GM23338 (cell line): ENCODE data around the gene PACSIN1. TPM values are rescaled to one million over a fixed set of nuclear protein-coding genes. Genes with fewer than 3 reads are reported as not detected.

Source experiments
- ATAC-seq: fragments of 200-7000 bp; cut with Tn5 transposase; 3 replicates; pipeline ENCODE4 v1.9.1; 2020
- DNase-seq: peaks from one replicate; pipeline ENCODE4 v3.0.0-alpha.2; 2015; ENCODE audit warnings: low spot score
- H2AFZ ChIP-seq: fragments of 200-600 bp; sonication (generic); 2 replicates; pipeline ENCODE4 v1.8.0; 2016; ENCODE audit warnings: antibody characterized with exemption, mild to moderate bottlenecking, moderate library complexity
- H3F3A ChIP-seq: fragments of 200-600 bp; sonication (generic); replicated peaks from 2 replicates; pipeline ENCODE4 v1.8.0; 2017; ENCODE audit warnings: antibody characterized with exemption, mixed run types, low read depth
- H3K27ac ChIP-seq: fragments of 200-600 bp; sonication (generic); 2 replicates; pipeline ENCODE4 v1.6.1; 2016; ENCODE audit warnings: low read depth
- H3K27me3 ChIP-seq: fragments of 200-600 bp; sonication (generic); 2 replicates; pipeline ENCODE4 v1.8.0; 2016; ENCODE audit warnings: mild to moderate bottlenecking, mixed run types, moderate library complexity; ENCODE audit not compliant: insufficient read depth
- H3K36me3 ChIP-seq: fragments of 200-600 bp; sonication (generic); 2 replicates; pipeline ENCODE4 v1.8.0; 2016; ENCODE audit warnings: mild to moderate bottlenecking; ENCODE audit not compliant: insufficient read depth
- H3K4me1 ChIP-seq: fragments of 200-600 bp; sonication (generic); 2 replicates; pipeline ENCODE4 v1.8.0; 2016; ENCODE audit warnings: mild to moderate bottlenecking, moderate library complexity; ENCODE audit not compliant: insufficient read depth
- H3K4me2 ChIP-seq: fragments of 200-600 bp; sonication (generic); 2 replicates; pipeline ENCODE4 v1.7.1; 2017; ENCODE audit warnings: mixed run types
- H3K4me3 ChIP-seq: fragments of 200-600 bp; sonication (generic); 2 replicates; pipeline ENCODE4 v1.6.1; 2016; ENCODE audit warnings: mixed run types
- H3K79me2 ChIP-seq: fragments of 200-600 bp; sonication (generic); replicated peaks from 2 replicates; pipeline ENCODE4 v1.8.0; 2017; ENCODE audit warnings: mild to moderate bottlenecking; ENCODE audit not compliant: insufficient read depth
- H3K9me2 ChIP-seq: fragments of 200-600 bp; sonication (generic); 2 replicates; pipeline ENCODE4 v1.8.0; 2017; ENCODE audit not compliant: insufficient read depth
- H4K20me1 ChIP-seq: fragments of 200-600 bp; sonication (generic); replicated peaks from 2 replicates; pipeline ENCODE4 v1.8.0; 2017; ENCODE audit warnings: mild to moderate bottlenecking; ENCODE audit not compliant: insufficient read depth
- H3K27ac Mint-ChIP-seq: 2 replicates; pipeline ENCODE4 v1.8.0; 2020; ENCODE audit warnings: inconsistent platforms, mild to moderate bottlenecking, moderate library complexity, mixed read lengths
- H3K27me3 Mint-ChIP-seq: 3 replicates; pipeline ENCODE4 v1.8.0; 2022; ENCODE audit warnings: low read depth, mild to moderate bottlenecking, moderate library complexity, mixed read lengths, inconsistent platforms; ENCODE audit not compliant: insufficient read depth, poor library complexity
- H3K36me3 Mint-ChIP-seq: 3 replicates; pipeline ENCODE4 v1.8.0; 2021; ENCODE audit warnings: low read depth, mild to moderate bottlenecking, inconsistent platforms, moderate library complexity, mixed read lengths
- H3K4me1 Mint-ChIP-seq: 3 replicates; pipeline ENCODE4 v1.8.0; 2020; ENCODE audit warnings: mild to moderate bottlenecking, inconsistent platforms, mixed read lengths
- H3K4me3 Mint-ChIP-seq: 3 replicates; pipeline ENCODE4 v1.8.0; 2021; ENCODE audit warnings: moderate library complexity, mild to moderate bottlenecking, inconsistent platforms, mixed read lengths
- H3K9me3 Mint-ChIP-seq: 3 replicates; pipeline ENCODE4 v1.8.0; 2020; ENCODE audit warnings: moderate library complexity, mild to moderate bottlenecking, inconsistent platforms, mixed read lengths
- CREB1 ChIP-seq: fragments of 250-450 bp; sonication (Bioruptor Pico); IDR thresholded peaks from 2 replicates; pipeline ENCODE4 v1.5.0; 2020; ENCODE audit warnings: low read depth, mild to moderate bottlenecking, moderate library complexity
- ETS1 ChIP-seq: IDR thresholded peaks from 2 replicates; pipeline ENCODE4 v1.6.1; 2016; ENCODE audit warnings: antibody characterized with exemption
- EZH2 ChIP-seq: fragments of 200-600 bp; sonication (generic); IDR thresholded peaks from one replicate; pipeline ENCODE4 v1.8.0; 2017; ENCODE audit warnings: antibody characterized with exemption, mild to moderate bottlenecking, low read depth; ENCODE audit not compliant: unreplicated experiment
- EZH2phosphoT487 ChIP-seq: fragments of 200-600 bp; sonication (generic); IDR thresholded peaks from one replicate; pipeline ENCODE4 v1.8.1; 2018; ENCODE audit warnings: antibody characterized with exemption; ENCODE audit not compliant: unreplicated experiment
- JUNB ChIP-seq: IDR thresholded peaks from one replicate; pipeline ENCODE4 v1.6.1; 2016; ENCODE audit warnings: antibody characterized with exemption; ENCODE audit not compliant: unreplicated experiment
- NANOG ChIP-seq: IDR thresholded peaks from 2 replicates; pipeline ENCODE4 v1.6.1; 2016; ENCODE audit warnings: antibody characterized with exemption, borderline replicate concordance
- POLR2AphosphoS5 ChIP-seq: IDR thresholded peaks from 2 replicates; pipeline ENCODE4 v1.6.1; 2016; ENCODE audit warnings: antibody characterized with exemption, low read depth
- REST ChIP-seq: IDR thresholded peaks from one replicate; pipeline ENCODE4 v1.6.1; 2018; ENCODE audit warnings: antibody characterized with exemption; ENCODE audit not compliant: unreplicated experiment
- STAT1 ChIP-seq: IDR thresholded peaks from one replicate; pipeline ENCODE4 v1.6.1; 2016; ENCODE audit warnings: antibody characterized with exemption; ENCODE audit not compliant: unreplicated experiment
- ZNF114 ChIP-seq: fragments of 250-450 bp; sonication (Bioruptor Pico); IDR thresholded peaks from 2 replicates; pipeline ENCODE4 v1.5.0; 2020; ENCODE audit warnings: mild to moderate bottlenecking, moderate library complexity
- ZNF331 ChIP-seq: fragments of 250-450 bp; sonication (Bioruptor Pico); IDR thresholded peaks from 2 replicates; pipeline ENCODE4 v1.5.0; 2020; ENCODE audit warnings: low read depth, mild to moderate bottlenecking, moderate library complexity
- polyA plus RNA-seq: library from polyadenylated mRNA; unstranded; fragments of >200 nt; fragmentation: Nextera tagmentation; extraction: Ambion mirVana; gene quantifications from 2 replicates; pipeline ENCODE4 v1.2.1, GENCODE V29; 2016
- total RNA-seq: library from RNA; depleted of rRNA; stranded (reverse); fragments of >200 nt; shearing (Covaris generic); gene quantifications from 2 replicates; pipeline ENCODE4 v1.2.3, GENCODE V29; 2014
- TF ChIP-seq, protein P1 (sequence below): fragments of 250-450 bp; sonication (Bioruptor Pico); IDR thresholded peaks from 2 replicates; pipeline ENCODE4 v1.5.0; 2020; ENCODE audit warnings: mild to moderate bottlenecking, moderate library complexity
- TF ChIP-seq, protein P2 (sequence below), 2 experiments: fragments of 200-600 bp in 1 of 2; sonication (generic) in 1 of 2; conservative IDR thresholded peaks; 2 replicates each; pipeline versions ENCODE4 v1.5.1 to v1.6.1; 2016 to 2017; ENCODE audit warnings: antibody characterized with exemption in 2 of 2, low read depth in 2 of 2, mild to moderate bottlenecking in 2 of 2, moderate library complexity in 1 of 2

Gene PACSIN1
- total and polyA plus RNA-seq, 2 experiments from 2014 or later, result 5.2 to 8.7 TPM

DNA sequence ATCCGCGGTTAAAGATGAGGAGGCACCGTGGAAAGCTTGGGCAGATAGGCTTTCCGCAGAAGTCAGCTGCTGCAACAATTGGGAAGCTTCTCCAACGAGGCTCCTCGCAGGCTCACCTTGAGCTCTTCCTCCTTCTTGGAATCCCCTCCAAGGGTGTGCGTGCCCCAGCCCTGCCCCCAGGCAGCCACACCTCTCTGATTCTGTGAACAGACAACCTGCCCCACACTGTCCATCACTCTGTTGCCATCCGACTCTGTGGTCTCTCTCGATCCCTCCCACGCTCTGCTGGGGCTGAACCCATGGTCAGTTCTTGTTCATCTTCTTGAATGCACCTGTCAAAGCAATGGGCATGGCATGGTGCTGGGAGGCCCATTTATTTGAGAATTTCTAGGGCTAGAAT, 31.5 kb downstream of the PACSIN1 start:
- DNase-seq (no peak), ATAC-seq (no peak)
- Histone ChIP-seq H3K4me3 (no peak overlapping the region), H3F3A (no peaks in the 10 kb centered on the region), H4K20me1 (no peaks in the 10 kb centered on the region), H3K4me1 (no peaks in the 10 kb centered on the region), H3K36me3 (no peaks in the 10 kb centered on the region; the same call in 1 of the 2 replicates), H3K79me2 (no peaks in the 10 kb centered on the region), H3K4me2 (no peak overlapping the region), H2AFZ (no peak overlapping the region), H3K9me2 (no peaks in the 10 kb centered on the region), H3K27ac (no peak overlapping the region), H3K27me3 (no peaks in the 10 kb centered on the region)
- no peak for TF ChIP-seq NANOG
- no peak for TF ChIP-seq EZH2
- TF ChIP-seq ZNF114, result no peak
- no peak for TF ChIP-seq POLR2AphosphoS5
- TF ChIP-seq JUNB, result no peak
- TF ChIP-seq ETS1, result no peak
- no peak for TF ChIP-seq CREB1 (CRISPR knock-in tag)
- TF ChIP-seq REST, result no peak
- TF ChIP-seq STAT1, result no peak
- TF ChIP-seq, protein P1, sequence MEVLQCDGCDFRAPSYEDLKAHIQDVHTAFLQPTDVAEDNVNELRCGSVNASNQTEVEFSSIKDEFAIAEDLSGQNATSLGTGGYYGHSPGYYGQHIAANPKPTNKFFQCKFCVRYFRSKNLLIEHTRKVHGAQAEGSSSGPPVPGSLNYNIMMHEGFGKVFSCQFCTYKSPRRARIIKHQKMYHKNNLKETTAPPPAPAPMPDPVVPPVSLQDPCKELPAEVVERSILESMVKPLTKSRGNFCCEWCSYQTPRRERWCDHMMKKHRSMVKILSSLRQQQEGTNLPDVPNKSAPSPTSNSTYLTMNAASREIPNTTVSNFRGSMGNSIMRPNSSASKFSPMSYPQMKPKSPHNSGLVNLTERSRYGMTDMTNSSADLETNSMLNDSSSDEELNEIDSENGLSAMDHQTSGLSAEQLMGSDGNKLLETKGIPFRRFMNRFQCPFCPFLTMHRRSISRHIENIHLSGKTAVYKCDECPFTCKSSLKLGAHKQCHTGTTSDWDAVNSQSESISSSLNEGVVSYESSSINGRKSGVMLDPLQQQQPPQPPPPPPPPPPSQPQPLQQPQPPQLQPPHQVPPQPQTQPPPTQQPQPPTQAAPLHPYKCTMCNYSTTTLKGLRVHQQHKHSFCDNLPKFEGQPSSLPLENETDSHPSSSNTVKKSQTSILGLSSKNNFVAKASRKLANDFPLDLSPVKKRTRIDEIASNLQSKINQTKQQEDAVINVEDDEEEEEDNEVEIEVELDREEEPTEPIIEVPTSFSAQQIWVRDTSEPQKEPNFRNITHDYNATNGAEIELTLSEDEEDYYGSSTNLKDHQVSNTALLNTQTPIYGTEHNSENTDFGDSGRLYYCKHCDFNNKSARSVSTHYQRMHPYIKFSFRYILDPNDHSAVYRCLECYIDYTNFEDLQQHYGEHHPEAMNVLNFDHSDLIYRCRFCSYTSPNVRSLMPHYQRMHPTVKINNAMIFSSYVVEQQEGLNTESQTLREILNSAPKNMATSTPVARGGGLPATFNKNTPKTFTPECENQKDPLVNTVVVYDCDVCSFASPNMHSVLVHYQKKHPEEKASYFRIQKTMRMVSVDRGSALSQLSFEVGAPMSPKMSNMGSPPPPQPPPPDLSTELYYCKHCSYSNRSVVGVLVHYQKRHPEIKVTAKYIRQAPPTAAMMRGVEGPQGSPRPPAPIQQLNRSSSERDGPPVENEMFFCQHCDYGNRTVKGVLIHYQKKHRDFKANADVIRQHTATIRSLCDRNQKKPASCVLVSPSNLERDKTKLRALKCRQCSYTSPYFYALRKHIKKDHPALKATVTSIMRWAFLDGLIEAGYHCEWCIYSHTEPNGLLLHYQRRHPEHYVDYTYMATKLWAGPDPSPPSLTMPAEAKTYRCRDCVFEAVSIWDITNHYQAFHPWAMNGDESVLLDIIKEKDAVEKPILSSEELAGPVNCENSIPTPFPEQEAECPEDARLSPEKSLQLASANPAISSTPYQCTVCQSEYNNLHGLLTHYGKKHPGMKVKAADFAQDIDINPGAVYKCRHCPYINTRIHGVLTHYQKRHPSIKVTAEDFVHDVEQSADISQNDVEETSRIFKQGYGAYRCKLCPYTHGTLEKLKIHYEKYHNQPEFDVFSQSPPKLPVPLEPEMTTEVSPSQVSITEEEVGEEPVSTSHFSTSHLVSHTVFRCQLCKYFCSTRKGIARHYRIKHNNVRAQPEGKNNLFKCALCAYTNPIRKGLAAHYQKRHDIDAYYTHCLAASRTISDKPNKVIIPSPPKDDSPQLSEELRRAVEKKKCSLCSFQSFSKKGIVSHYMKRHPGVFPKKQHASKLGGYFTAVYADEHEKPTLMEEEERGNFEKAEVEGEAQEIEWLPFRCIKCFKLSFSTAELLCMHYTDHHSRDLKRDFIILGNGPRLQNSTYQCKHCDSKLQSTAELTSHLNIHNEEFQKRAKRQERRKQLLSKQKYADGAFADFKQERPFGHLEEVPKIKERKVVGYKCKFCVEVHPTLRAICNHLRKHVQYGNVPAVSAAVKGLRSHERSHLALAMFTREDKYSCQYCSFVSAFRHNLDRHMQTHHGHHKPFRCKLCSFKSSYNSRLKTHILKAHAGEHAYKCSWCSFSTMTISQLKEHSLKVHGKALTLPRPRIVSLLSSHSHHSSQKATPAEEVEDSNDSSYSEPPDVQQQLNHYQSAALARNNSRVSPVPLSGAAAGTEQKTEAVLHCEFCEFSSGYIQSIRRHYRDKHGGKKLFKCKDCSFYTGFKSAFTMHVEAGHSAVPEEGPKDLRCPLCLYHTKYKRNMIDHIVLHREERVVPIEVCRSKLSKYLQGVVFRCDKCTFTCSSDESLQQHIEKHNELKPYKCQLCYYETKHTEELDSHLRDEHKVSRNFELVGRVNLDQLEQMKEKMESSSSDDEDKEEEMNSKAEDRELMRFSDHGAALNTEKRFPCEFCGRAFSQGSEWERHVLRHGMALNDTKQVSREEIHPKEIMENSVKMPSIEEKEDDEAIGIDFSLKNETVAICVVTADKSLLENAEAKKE (CRISPR knock-in tag), result no peak
- TF ChIP-seq ZNF331 (CRISPR knock-in tag), result no peak
- TF ChIP-seq, protein P2, sequence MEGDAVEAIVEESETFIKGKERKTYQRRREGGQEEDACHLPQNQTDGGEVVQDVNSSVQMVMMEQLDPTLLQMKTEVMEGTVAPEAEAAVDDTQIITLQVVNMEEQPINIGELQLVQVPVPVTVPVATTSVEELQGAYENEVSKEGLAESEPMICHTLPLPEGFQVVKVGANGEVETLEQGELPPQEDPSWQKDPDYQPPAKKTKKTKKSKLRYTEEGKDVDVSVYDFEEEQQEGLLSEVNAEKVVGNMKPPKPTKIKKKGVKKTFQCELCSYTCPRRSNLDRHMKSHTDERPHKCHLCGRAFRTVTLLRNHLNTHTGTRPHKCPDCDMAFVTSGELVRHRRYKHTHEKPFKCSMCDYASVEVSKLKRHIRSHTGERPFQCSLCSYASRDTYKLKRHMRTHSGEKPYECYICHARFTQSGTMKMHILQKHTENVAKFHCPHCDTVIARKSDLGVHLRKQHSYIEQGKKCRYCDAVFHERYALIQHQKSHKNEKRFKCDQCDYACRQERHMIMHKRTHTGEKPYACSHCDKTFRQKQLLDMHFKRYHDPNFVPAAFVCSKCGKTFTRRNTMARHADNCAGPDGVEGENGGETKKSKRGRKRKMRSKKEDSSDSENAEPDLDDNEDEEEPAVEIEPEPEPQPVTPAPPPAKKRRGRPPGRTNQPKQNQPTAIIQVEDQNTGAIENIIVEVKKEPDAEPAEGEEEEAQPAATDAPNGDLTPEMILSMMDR (conservative IDR thresholded peaks at IDR 0.05; ENCODE audit: low read depth in 2 of 2), result no peak
- TF ChIP-seq EZH2phosphoT487, result no peak
- Mint-ChIP-seq H3K27me3 (peaks cover 7% of the 10 kb centered on the region), H3K4me1 (no peaks in the 10 kb centered on the region), H3K4me3 (no peak overlapping the region; the same call in 2 of the 3 replicates), H3K27ac (no peak overlapping the region), H3K36me3 (0 out of 3 replicates have a peak, but pooled peaks cover 9% of the 10 kb centered on the region), H3K9me3 (peaks cover 27% of the 10 kb centered on the region)
